Heart right ventricle (tissue), 16 donors: ENCODE measurements around the gene RBM27. TPM values are rescaled to one million over a fixed set of nuclear protein-coding genes. Genes with fewer than 3 reads are reported as not detected.

ENCODE experiments used
- ATAC-seq, 8 donors: fragments of 200-7000 bp; cut with Tn5 transposase; one replicate each; pipeline ENCODE4 v1.9.1; 2020; ENCODE audit warnings: mild to moderate bottlenecking in 8 of 8, moderate library complexity in 8 of 8, moderate number of reproducible peaks in 1 of 8
- DNase-seq, 2 donors: peaks; one replicate each; pipeline ENCODE4 v3.0.0-alpha.2; 2020
- H3K27ac ChIP-seq, 10 donors: fragments of 200-600 bp; sonication (generic) in 2 of 10; one replicate each; pipeline versions ENCODE4 v1.5.0 to v1.8.0; 2020 to 2022; ENCODE audit warnings: mild to moderate bottlenecking in 3 of 10
- H3K27me3 ChIP-seq, 7 donors: fragments of 200-600 bp; one replicate each; pipeline ENCODE4 v1.8.0; 2021 to 2022; ENCODE audit warnings: mild to moderate bottlenecking in 2 of 7
- H3K36me3 ChIP-seq, 9 donors: fragments of 200-600 bp; sonication (generic) in 1 of 9; one replicate each; pipeline versions ENCODE4 v1.5.0 to v1.8.0; 2020 to 2022; ENCODE audit warnings: mild to moderate bottlenecking in 2 of 9
- H3K4me1 ChIP-seq, 9 donors: fragments of 200-600 bp; sonication (generic) in 1 of 9; one replicate each; pipeline versions ENCODE4 v1.5.0 to v1.8.0; 2020 to 2022; ENCODE audit warnings: mild to moderate bottlenecking in 4 of 9
- H3K4me3 ChIP-seq, 10 donors: fragments of 200-600 bp; sonication (generic) in 2 of 10; one replicate each; pipeline versions ENCODE4 v1.5.0 to v1.8.0; 2020 to 2022; ENCODE audit warnings: mild to moderate bottlenecking in 7 of 10, moderate library complexity in 2 of 10
- H3K9me3 ChIP-seq, 11 donors: fragments of 200-600 bp in 10 of 11; sonication (generic) in 2 of 11; one replicate each; pipeline versions ENCODE4 v1.5.0 to v1.8.0; 2013 to 2022; ENCODE audit warnings: mild to moderate bottlenecking in 2 of 11, control low read depth in 1 of 11, moderate library complexity in 1 of 11
- WGBS, 2 donors: extraction: QIAGEN DNeasy Blood & Tissue Kit; methylation state at CpG; one replicate each; pipeline ENCODE4 v1.1.7; 2013; ENCODE audit warnings: inconsistent platforms in 1 of 2; 5-methylcytosine and 5-hydroxymethylcytosine counted together
- intact Hi-C, 10 donors: fragments of 100-400 bp; cut with DNase I; formaldehyde crosslinking; loops; one replicate each; pipeline versions ENCODE4 v1.11.1 to v1.14.2; 2022
- polyA plus RNA-seq, 2 donors: library from polyadenylated mRNA; stranded (reverse); fragments of 200-250 nt; gene quantifications; one replicate each; pipeline ENCODE4 v1.2.3, GENCODE V29; 2013
- total RNA-seq, 10 donors: library from RNA; stranded (reverse); fragmentation: NEBNext Ultra II Directional in 3 of 10; extraction: Animal tissue kit (Norgen Biotek cat#: 25700) in 3 of 10; gene quantifications; one replicate each; pipeline versions ENCODE4 v1.2.1 to v1.2.4, GENCODE V29; 2021 to 2023
- TF ChIP-seq, protein P1 (sequence below), 9 donors: fragments of 200-600 bp; sonication (generic) in 2 of 9; IDR thresholded peaks; one replicate each; pipeline versions ENCODE4 v1.5.0 to v1.8.0; 2021 to 2022; ENCODE audit warnings: antibody characterized with exemption in 9 of 9, mild to moderate bottlenecking in 5 of 9, moderate library complexity in 1 of 9
- donor health status: Arrhythmogenic right ventricular cardiomyopathy.
- donor health status: ischemic (EF 13 %, LVEDD 7.1; RV severe dilation, severe dysfunction).
- donor health status: healthy with polysubstance abuse.
- donor health status: DM: no; HTN: yes; CAD: no.
- donor health status: DM: no; HTN: no; CAD: no.
- donor health status: ischemic (EF 25% LVEDD 6.9; RV normal size, moderate dysfunction).
- donor health status: ischemic (EF 25% LVEDD 5.7; RV mildly dilated, moderate dysfunction).
- donor health status: healthy.
- donor health status: DM: yes; HTN: yes; CAD: no.
- donor health status: Ischemic cardiomyopathy.
- donor health status: ischemic (EF 35%, LVEDD 5.7; RV mildly dilated, moderate dysfunction).
- donor health status: nonischemic (EF 11% LVEDD 7.7; RV severe dilation, severe dysfunction).
- donor health status: DM: yes; HTN: yes; CAD: no.
- donor health status: PGD.
- donor health status: ischemic (EF 29% LVEDD 5.4; RV normal size, mild dysfunction).
- donor health status: nonischemic (EF 23%, LVEDD 6.1; RV moderate dilation, normal function).

RBM27 gene
- total and polyA plus RNA-seq, 12 donors: 4.0 to 21.5 (median 15.2) TPM

DNA sequence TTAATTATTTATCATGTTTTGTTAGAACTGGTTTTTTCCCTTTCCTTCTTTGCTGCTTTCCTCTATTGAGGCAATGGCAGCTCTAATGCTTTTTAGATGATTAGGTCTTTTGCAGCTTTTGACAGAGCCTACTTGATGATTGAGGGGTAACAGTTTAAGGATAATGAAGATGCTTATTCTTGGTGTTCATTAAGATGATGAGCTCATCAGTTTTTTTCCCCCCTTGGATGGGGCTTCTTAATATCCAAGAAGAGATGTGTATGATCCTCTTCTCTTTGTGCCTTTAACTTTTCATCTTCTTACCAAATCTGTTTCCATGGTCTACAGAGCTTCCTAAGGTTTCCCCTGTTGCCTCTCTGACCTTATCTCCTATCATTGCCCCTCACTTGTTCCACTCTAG is 15.8 kb downstream of the RBM27 start:
- Histone ChIP-seq H3K27me3 (no peaks in the 10 kb centered on the region), H3K9me3 (no peaks in the 10 kb centered on the region), H3K27ac (no peak overlapping the region), H3K4me1 (peaks cover 0 to 24% (median 12%) of the 10 kb centered on the region in 9 donors), H3K36me3 (peaks cover 0 to 60% (median 0%) of the 10 kb centered on the region in 9 donors), H3K4me3 (no peak overlapping the region)
- DNase-seq: no peak
- TF ChIP-seq, protein P1, sequence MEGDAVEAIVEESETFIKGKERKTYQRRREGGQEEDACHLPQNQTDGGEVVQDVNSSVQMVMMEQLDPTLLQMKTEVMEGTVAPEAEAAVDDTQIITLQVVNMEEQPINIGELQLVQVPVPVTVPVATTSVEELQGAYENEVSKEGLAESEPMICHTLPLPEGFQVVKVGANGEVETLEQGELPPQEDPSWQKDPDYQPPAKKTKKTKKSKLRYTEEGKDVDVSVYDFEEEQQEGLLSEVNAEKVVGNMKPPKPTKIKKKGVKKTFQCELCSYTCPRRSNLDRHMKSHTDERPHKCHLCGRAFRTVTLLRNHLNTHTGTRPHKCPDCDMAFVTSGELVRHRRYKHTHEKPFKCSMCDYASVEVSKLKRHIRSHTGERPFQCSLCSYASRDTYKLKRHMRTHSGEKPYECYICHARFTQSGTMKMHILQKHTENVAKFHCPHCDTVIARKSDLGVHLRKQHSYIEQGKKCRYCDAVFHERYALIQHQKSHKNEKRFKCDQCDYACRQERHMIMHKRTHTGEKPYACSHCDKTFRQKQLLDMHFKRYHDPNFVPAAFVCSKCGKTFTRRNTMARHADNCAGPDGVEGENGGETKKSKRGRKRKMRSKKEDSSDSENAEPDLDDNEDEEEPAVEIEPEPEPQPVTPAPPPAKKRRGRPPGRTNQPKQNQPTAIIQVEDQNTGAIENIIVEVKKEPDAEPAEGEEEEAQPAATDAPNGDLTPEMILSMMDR (IDR thresholded peaks at IDR 0.05): no peak
- intact Hi-C loops: no loop called here
- ATAC-seq: no peak

- intact Hi-C loops: no loop called here
- H3K36me3 ChIP-seq: peaks cover 0 to 77% (median 0%) of the 10 kb centered on the region in 9 donors
- peaks cover 0 to 19% (median 11%) of the 10 kb centered on the region in 9 donors for H3K4me1 ChIP-seq
- H3K4me3 ChIP-seq: no peak overlapping the region
- TF ChIP-seq, protein P1 (IDR thresholded peaks at IDR 0.05): no peak
- H3K27me3 ChIP-seq: no peaks in the 10 kb centered on the region
- ATAC-seq (no peak), DNase-seq (no peak)
- H3K9me3 ChIP-seq: no peaks in the 10 kb centered on the region
- no peak overlapping the region for H3K27ac ChIP-seq
- WGBS, 2 donors: 76 to 77% methylated on average over 3 of the region's 3 CpGs
Measured at GRCh38 chr5:146221234-146221633, 17.8 kb downstream of the RBM27 start.

- ATAC-seq (no peak), DNase-seq (no peak)
- H3K4me3 ChIP-seq: no peak overlapping the region
- no peaks in the 10 kb centered on the region for H3K9me3 ChIP-seq
- TF ChIP-seq, protein P1 (IDR thresholded peaks at IDR 0.05): no peak
- WGBS, 2 donors: 93 to 100% methylated on average over 1 of the region's 1 CpG
- intact Hi-C loops: no loop called here
- no peak overlapping the region for H3K27ac ChIP-seq
- no peaks in the 10 kb centered on the region for H3K27me3 ChIP-seq
- peaks cover 0 to 19% (median 11%) of the 10 kb centered on the region in 9 donors for H3K4me1 ChIP-seq
- peaks cover 0 to 85% (median 0%) of the 10 kb centered on the region in 9 donors for H3K36me3 ChIP-seq
Measured at GRCh38 chr5:146222005-146222404, 18.6 kb downstream of the RBM27 start.

GRCh38 chr5:146223179-146223578 is 19.8 kb downstream of the RBM27 start:
- Histone ChIP-seq H3K27me3 (no peaks in the 10 kb centered on the region), H3K36me3 (peaks cover 0 to 89% (median 1%) of the 10 kb centered on the region in 9 donors), H3K4me1 (peaks cover 0 to 12% (median 4%) of the 10 kb centered on the region in 9 donors), H3K9me3 (no peaks in the 10 kb centered on the region), H3K4me3 (no peak overlapping the region), H3K27ac (no peak overlapping the region)
- TF ChIP-seq, protein P1 (IDR thresholded peaks at IDR 0.05): no peak
- intact Hi-C loops: no loop called here
- 95 to 98% methylated on average over 1 of the region's 1 CpG for WGBS, 2 donors
- no peak for ATAC-seq
- no peak for DNase-seq
